Stimulated activated CD8-positive, alpha-beta memory T cell treated with anti-CD3 and anti-CD28 coated beads, Interleukin-7, amount 100 ng/mL, for 1 hour (primary cell): ENCODE measurements around the gene ID1.
A peak's percentile ranks its signal among the peaks of the same experiment; 100 is the strongest.

ENCODE experiments used
- DNase-seq, 2 donors: peaks; one replicate each; pipeline ENCODE4 v3.0.0-alpha.2; 2020; ENCODE audit warnings: low read depth in 2 of 2

ID1 gene, protein sequence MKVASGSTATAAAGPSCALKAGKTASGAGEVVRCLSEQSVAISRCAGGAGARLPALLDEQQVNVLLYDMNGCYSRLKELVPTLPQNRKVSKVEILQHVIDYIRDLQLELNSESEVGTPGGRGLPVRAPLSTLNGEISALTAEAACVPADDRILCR

DNA sequence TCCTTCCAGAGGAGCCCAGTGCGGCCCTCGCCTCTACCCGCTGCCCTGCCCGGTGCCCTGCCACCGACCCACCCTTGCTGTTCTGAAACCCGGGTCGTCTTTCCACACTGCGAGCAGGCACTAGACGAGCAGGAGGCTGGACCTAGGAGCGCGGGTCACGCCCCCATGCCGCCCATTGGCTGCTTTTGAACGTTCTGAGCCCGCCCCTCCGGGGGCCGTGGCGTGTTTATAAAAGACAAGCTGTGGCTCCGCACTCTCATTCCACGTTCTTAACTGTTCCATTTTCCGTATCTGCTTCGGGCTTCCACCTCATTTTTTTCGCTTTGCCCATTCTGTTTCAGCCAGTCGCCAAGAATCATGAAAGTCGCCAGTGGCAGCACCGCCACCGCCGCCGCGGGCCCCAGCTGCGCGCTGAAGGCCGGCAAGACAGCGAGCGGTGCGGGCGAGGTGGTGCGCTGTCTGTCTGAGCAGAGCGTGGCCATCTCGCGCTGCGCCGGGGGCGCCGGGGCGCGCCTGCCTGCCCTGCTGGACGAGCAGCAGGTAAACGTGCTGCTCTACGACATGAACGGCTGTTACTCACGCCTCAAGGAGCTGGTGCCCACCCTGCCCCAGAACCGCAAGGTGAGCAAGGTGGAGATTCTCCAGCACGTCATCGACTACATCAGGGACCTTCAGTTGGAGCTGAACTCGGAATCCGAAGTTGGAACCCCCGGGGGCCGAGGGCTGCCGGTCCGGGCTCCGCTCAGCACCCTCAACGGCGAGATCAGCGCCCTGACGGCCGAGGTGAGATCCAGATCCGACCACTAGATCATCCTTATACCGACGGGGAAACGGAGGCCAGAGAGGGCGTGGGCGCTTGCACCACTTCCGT, at the start of gene ID1:
Gene ID1, plus strand, starts transcription at position 259 of the 871 bp plus-strand sequence. Its CDS starts 99 bp downstream, at position 358.
- DNase-seq = peak; percentile 76 to 81

GRCh38 chr20:31559704-31560093, 45.4 kb upstream of the ID1 start:
- DNase-seq = no peak

GRCh38 chr20:31560094-31560745, 44.9 kb upstream of the ID1 start:
- peak; percentile 48 to 50 for DNase-seq

DNA sequence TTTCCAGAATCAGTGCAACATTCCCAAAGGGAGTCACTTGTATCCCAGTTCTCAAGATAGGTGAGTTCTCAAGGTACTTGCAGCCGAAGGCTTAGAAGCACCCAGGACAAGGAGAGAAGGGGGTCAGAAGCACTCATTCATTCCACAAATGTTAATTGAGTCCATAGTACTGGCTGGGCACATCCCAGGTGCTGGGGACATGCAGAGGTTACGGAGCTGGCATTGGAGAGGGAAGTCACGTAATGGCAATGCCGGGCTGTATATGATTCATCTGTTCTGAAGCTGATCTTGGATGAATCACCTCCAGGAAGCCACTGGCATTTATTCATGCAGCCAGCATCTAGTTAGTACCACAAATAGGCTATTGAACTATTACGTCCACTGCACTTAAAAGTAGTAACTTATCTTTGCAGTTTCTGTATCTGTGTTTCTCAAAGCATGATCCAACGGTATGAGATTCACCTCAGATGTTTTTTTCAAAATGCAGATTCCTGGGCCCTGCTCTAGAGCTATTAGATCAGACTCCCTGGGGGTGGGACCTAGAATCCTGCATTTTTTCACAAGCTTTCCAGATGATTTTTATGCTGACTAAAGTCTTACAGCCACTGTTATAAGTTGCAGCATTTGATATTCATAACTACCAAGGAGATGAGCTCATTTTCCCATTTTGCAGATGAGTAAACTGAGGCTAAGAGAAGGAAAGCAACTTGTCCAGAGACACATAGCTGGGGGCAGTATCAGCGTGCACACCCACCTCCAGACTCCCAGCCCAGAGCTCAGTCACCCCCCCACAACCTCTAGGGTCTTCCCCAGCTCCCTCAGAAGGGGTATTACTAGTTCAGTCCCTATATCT, 44.1 kb upstream of the ID1 start:
- no peak for DNase-seq

GRCh38 chr20:31562241-31562640, 42.8 kb upstream of the ID1 start:
- no peak for DNase-seq

DNA sequence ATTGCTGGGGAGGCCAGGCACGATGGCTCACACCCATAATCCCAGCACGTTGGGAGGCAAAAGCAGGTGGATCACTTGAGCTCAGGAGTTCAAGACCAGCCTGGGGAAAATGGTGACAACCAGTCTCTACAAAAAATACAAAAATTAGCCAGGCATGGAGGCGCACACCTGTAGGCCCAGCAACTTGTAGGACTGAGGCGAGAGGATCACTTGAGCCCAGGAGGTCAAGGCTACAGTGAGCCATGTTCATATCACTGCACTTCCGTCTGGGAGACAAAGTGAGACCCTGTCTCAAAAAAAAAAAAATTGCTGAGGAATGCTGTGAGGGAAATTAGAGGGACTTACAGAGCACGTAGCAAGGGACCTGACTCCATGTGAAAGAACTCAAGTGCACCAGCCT, 40.8 kb upstream of the ID1 start:
- no peak for DNase-seq

DNA sequence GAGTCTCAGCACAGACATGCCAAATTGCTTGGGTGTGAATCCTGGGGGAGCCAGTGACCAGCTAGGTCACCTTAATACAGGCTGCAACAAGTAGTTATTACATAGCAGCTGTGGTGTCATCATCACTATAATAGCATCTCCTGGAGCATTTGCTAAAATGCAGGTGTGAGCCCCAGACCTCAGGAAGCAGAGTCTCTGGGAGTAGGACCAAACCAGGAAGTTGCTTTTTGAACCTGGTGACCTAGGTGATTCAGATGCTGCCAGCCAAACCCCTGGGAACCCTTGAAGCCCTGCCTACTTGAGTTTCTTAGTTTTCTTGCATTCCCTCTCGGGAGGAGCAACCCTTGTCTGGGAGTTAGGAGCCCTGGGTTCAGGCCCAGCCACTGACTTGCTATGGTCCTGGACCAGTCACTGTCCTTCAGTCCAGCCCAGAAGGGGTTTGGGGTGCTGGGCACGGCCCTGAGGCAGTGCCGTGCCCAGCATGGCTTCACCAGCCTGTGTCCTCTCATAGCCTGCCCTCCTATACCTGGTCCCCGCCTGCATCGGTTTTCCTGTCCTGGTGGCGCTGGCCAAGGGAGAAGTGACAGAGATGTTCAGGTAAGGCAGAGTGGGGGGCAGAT, 39.3 kb upstream of the ID1 start:
- DNase-seq = no peak

GRCh38 chr20:31566319-31566657, 38.8 kb upstream of the ID1 start:
- DNase-seq = no peak

DNA sequence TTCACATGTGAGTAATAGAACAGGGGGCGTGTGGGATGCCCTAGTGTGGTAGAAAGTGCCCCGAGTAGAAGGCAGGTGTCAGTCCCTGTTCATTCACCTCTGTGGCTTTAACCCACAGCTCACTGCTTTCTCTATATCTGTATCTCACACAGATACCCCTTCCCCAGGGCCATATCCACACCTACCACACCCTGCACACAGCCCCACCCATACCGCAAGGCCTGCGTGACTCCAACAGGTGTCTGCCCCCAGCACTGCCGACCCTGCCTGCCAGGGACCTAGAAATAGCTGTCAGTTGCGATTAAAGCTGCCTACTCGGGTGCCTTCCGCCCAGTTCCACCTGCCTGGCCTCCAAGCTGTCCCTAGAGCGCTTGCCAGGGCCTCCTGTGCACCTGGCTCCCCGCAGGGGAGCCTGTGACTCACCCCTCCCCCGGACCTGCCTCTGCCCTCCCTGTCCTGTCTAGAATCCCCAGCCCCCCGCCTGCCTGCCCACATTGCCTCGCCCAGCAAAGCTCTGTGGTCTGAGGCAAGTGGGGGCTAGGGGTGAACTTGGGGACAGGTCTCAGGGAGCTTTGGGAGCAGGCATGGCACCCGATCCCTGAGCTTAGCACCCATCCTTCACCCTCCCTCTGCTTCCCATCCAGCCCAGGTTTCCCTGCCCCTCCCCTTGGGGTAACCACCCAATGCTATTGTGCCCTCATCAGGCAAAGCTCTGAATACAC, 38.3 kb upstream of the ID1 start:
- DNase-seq = no peak

DNA sequence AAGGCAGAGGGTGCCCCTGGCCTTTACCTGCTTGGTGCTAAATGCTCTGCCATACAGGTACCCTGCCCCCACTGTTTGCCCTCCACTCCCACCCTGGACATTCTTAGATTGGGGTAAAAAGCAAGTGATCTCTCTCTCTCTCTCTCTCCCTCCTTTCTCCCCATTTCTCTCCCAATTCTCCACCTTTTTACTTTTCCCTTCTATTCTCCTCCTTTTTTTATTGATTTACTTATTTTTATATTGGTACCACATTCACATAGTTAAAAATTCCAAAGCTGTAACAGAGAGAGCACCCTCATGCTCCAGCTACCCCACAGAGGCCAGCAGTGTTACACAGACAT, 37.7 kb upstream of the ID1 start:
- DNase-seq = no peak

GRCh38 chr20:31568041-31568731, 36.9 kb upstream of the ID1 start:
- DNase-seq = no peak

GRCh38 chr20:31568773-31569162, 36.3 kb upstream of the ID1 start:
- DNase-seq = no peak

GRCh38 chr20:31569163-31570020, 35.7 kb upstream of the ID1 start:
- DNase-seq = peak; percentile 37 to 53

GRCh38 chr20:31570021-31570463, 35.0 kb upstream of the ID1 start:
- no peak for DNase-seq

DNA sequence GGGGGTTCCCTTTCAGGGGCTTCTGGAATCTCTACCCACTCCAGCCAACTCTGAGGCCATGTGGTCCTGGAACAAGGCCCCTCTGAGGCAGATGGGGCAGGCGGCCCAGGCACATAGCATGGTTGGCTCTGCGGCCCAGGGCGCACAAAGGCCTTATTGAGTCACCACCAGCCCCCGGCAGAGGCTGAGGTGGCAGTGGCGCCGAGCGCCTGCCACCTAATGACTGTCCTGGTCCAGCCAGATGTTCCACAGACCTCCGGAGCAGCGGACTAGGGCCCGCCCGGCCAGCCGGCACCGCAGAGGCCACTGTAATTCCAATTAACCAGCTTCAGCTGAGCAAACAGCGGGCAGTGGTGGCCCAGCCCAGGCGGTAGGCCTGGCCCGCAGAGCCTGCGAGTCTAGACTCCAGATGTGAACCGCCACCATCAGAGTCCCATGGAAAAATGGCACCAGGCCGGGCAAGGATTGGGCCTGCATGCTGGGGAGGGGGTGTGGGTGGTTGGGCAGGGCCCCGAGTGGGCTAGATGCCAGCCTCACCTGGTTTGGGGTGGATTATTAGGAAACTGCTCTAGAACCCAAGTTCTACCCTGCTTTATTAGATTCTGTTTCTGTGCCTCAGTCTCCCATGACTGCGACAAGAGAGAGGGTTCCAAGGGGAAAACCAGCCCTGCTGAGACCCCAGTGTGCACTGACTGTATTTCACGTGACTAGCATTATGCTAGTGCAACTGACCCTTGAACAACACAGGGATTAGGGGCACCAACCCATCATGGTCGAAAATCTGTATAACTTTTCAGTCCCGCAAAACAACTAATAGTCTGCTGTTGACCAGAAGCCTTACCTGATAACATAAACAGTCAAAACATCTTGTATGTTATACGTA, 34.1 kb upstream of the ID1 start:
- no peak for DNase-seq

DNA sequence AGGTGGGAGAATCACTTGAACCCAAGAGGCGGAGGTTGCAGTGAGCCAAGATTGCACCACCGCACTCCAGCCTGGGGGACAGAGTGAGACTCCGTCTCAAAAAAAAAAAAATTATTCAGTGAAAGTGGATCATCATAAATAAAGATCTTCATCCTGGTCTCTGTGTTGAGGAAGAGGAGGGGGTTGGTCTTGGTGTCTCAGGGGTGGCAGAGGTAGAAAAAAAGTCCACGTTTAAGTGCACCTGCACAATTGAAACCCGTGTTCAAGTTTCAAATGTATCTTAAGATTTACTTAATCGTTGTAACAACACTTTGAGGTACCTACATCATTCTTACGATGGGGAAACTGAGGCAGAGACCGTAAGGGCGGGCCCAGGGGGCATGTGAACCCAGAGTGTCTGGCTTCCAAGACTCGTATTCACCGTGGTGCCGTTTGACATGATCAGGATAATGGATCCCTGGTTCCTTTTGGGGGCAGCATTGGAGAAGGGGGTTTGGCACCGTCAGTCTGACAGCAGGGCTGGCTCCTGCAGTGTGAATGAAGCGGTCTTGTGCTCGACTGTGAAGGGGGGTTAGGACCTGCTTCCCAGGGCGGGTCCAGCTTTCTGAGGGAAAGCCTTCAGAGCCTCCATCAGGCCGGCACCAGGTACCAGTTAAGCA, 32.9 kb upstream of the ID1 start:
- DNase-seq = no peak

- peak; percentile 66 to 73 for DNase-seq
These were observed 32.2 kb upstream of the ID1 start for GRCh38 chr20:31572701-31573554.
